A549 (cell line): ENCODE results near the gene MLXIPL.

Experiments
- CHD2 ChIP-seq: fragments of 150-350 bp; IDR thresholded peaks from 2 replicates; pipeline ENCODE4 v1.6.1; 2014; ENCODE audit warnings: low read length; ENCODE audit not compliant: partially characterized antibody
- RFX5 ChIP-seq: fragments of 450-650 bp; IDR thresholded peaks from 2 replicates; pipeline ENCODE4 v1.7.1; 2014; ENCODE audit warnings: antibody characterized with exemption, mild to moderate bottlenecking, moderate library complexity

GRCh38 chr7:73613954-73614735 lies 10.2 kb downstream of the MLXIPL start:
- TF ChIP-seq RFX5 (no peak), CHD2 (no peak)
